PC-3 (cell line): ENCODE results near the gene BATF. TPM values are rescaled to one million over a fixed set of nuclear protein-coding genes. Genes with fewer than 3 reads are reported as not detected.

Experiments used
- ATAC-seq: fragments of 200-7000 bp; cut with Tn5 transposase; 2 replicates; pipeline ENCODE4 v1.9.1; 2020; ENCODE audit warnings: mild to moderate bottlenecking, moderate library complexity
- BruUV-seq: library from RNA; stranded (reverse); fragments of 400-500 nt; replicated peaks from 2 replicates; lab custom pipeline; 2021; lab: Mats Ljungman, UMichigan
- CTCF ChIA-PET: fragments of 300-600 bp; sonication (Branson Sonifier 250); formaldehyde crosslinking; loops from one replicate; lab custom pipeline; 2022; ENCODE audit warnings: antibody characterized with exemption; lab: Charles Lee
- POLR2A ChIA-PET: fragments of 300-600 bp; sonication (Branson Sonifier 250); formaldehyde crosslinking; loops from one replicate; lab custom pipeline; 2022; ENCODE audit warnings: antibody characterized with exemption; ENCODE audit not compliant: unreplicated experiment; lab: Charles Lee
- DNase-seq: peaks from one replicate; pipeline ENCODE4 v3.0.0-alpha.2; 2015
- H2AFZ ChIP-seq: fragments of 300-600 bp; sonication (generic); 2 replicates; pipeline ENCODE4 v1.6.0; 2016; ENCODE audit warnings: antibody characterized with exemption, low read length
- H3F3A ChIP-seq: fragments of 300-600 bp; sonication (generic); one replicate; pipeline ENCODE4 v1.6.0; 2017; ENCODE audit warnings: antibody characterized with exemption, low read length, control low read depth, mild to moderate bottlenecking; ENCODE audit not compliant: unreplicated experiment
- H3K27ac ChIP-seq: fragments of 300-600 bp; sonication (generic); 2 replicates; pipeline ENCODE4 v1.5.1; 2016; ENCODE audit warnings: mild to moderate bottlenecking, low read length
- H3K27me3 ChIP-seq: fragments of 300-600 bp; sonication (generic); 2 replicates; pipeline ENCODE4 v1.6.1; 2016; ENCODE audit warnings: low read length, mixed read lengths
- H3K36me3 ChIP-seq: fragments of 300-600 bp; sonication (generic); 2 replicates; pipeline ENCODE4 v1.6.1; 2016; ENCODE audit warnings: low read depth, mixed run types, low read length, mixed read lengths
- H3K4me1 ChIP-seq: fragments of 300-600 bp; sonication (generic); 2 replicates; pipeline ENCODE4 v1.5.1; 2016; ENCODE audit warnings: low read length; ENCODE audit not compliant: insufficient read depth
- H3K4me2 ChIP-seq: fragments of 300-600 bp; sonication (generic); 2 replicates; pipeline ENCODE4 v1.6.0; 2016; ENCODE audit warnings: low read length
- H3K4me3 ChIP-seq: fragments of 300-600 bp; sonication (generic); 2 replicates; pipeline ENCODE4 v1.5.1; 2016; ENCODE audit warnings: mild to moderate bottlenecking, low read length, mixed read lengths
- H3K79me2 ChIP-seq: fragments of 300-600 bp; sonication (generic); 2 replicates; pipeline ENCODE4 v1.6.1; 2017; ENCODE audit warnings: low read length, mixed read lengths
- H3K9ac ChIP-seq: fragments of 300-600 bp; sonication (generic); 2 replicates; pipeline ENCODE4 v1.6.0; 2016; ENCODE audit warnings: mild to moderate bottlenecking, low read length
- H3K9me2 ChIP-seq: fragments of 300-600 bp; sonication (generic); replicated peaks from 2 replicates; pipeline ENCODE4 v1.6.1; 2016; ENCODE audit warnings: mixed run types, low read length, mixed read lengths
- H3K9me3 ChIP-seq: fragments of 300-600 bp; sonication (generic); 2 replicates; pipeline ENCODE4 v1.6.1; 2016; ENCODE audit warnings: low read length, mixed read lengths
- H4K20me1 ChIP-seq: fragments of 300-600 bp; sonication (generic); 2 replicates; pipeline ENCODE4 v1.6.1; 2016; ENCODE audit warnings: low read length, mixed read lengths
- EZH2 ChIP-seq: fragments of 300-600 bp; sonication (generic); IDR thresholded peaks from one replicate; pipeline ENCODE4 v1.6.1; 2017; ENCODE audit warnings: antibody characterized with exemption, mild to moderate bottlenecking, low read length; ENCODE audit not compliant: unreplicated experiment
- EZH2phosphoT487 ChIP-seq: fragments of 300-600 bp; sonication (generic); IDR thresholded peaks from 2 replicates; pipeline ENCODE4 v1.6.1; 2018; ENCODE audit warnings: mild to moderate bottlenecking, antibody characterized with exemption, low read length, borderline replicate concordance
- intact Hi-C: fragments of 100-400 bp; cut with micrococcal nuclease; formaldehyde crosslinking; loops from 2 replicates; pipeline ENCODE4 v1.9.0; 2023
- total RNA-seq: library from RNA; depleted of rRNA; stranded (reverse); fragments of >200 nt; gene quantifications from 2 replicates; pipeline ENCODE4 v1.2.3, GENCODE V29; 2014
- TF ChIP-seq, protein P1 (sequence below): fragments of 300-600 bp; sonication (generic); conservative IDR thresholded peaks from 2 replicates; pipeline ENCODE4 v1.5.1; 2017; ENCODE audit warnings: antibody characterized with exemption, low read depth, mild to moderate bottlenecking, low read length

The BATF gene
- total RNA-seq, 1 experiment from 2014 or later: not detected

DNA sequence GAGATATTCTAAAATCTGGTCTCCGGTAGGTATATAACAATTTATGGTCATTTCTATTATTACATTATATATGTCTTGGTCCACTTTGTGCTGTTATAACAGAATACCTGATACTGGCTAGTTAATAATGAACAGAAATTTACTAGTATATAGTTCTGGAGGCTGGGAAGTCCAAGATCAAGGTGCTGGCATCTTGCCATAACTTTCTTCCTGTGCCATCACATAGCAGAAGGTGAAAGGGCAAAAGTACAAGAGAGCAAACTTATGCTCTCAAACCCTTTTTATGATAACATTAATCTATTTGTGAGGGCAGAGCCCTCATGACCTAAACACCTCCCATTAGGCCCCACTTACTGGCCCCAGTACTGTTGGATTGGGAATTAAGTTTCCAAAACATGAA lies 17.9 kb upstream of the BATF start:
- TF ChIP-seq, protein P1, sequence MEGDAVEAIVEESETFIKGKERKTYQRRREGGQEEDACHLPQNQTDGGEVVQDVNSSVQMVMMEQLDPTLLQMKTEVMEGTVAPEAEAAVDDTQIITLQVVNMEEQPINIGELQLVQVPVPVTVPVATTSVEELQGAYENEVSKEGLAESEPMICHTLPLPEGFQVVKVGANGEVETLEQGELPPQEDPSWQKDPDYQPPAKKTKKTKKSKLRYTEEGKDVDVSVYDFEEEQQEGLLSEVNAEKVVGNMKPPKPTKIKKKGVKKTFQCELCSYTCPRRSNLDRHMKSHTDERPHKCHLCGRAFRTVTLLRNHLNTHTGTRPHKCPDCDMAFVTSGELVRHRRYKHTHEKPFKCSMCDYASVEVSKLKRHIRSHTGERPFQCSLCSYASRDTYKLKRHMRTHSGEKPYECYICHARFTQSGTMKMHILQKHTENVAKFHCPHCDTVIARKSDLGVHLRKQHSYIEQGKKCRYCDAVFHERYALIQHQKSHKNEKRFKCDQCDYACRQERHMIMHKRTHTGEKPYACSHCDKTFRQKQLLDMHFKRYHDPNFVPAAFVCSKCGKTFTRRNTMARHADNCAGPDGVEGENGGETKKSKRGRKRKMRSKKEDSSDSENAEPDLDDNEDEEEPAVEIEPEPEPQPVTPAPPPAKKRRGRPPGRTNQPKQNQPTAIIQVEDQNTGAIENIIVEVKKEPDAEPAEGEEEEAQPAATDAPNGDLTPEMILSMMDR: no peak
- TF ChIP-seq EZH2phosphoT487 (no peak), EZH2 (no peak)
- no peak for DNase-seq
- Histone ChIP-seq H3F3A (no peaks in the 10 kb centered on the region), H3K9ac (no peak overlapping the region), H3K4me1 (no peaks in the 10 kb centered on the region), H3K27ac (no peak overlapping the region), H3K4me2 (no peak overlapping the region), H3K27me3 (no peaks in the 10 kb centered on the region), H3K79me2 (no peaks in the 10 kb centered on the region), H4K20me1 (no peaks in the 10 kb centered on the region), H3K4me3 (no peak overlapping the region), H3K9me2 (no peaks in the 10 kb centered on the region), H3K9me3 (no peaks in the 10 kb centered on the region), H2AFZ (no peak overlapping the region), H3K36me3 (no peaks in the 10 kb centered on the region)
- ChIA-PET POLR2A (no interaction called here), CTCF (no interaction called here)
- no TSS peak for BruUV-seq
- ATAC-seq: no peak
- intact Hi-C loops: no loop called here

- Histone ChIP-seq H3K36me3 (no peaks in the 10 kb centered on the region), H3K4me1 (no peaks in the 10 kb centered on the region), H3F3A (no peaks in the 10 kb centered on the region), H3K9ac (no peak overlapping the region), H4K20me1 (no peaks in the 10 kb centered on the region), H3K9me2 (no peaks in the 10 kb centered on the region), H3K27me3 (no peaks in the 10 kb centered on the region), H3K27ac (no peak overlapping the region), H3K9me3 (no peaks in the 10 kb centered on the region), H2AFZ (no peak overlapping the region), H3K79me2 (no peaks in the 10 kb centered on the region), H3K4me3 (no peak overlapping the region), H3K4me2 (no peak overlapping the region)
- CTCF ChIA-PET: no interaction called here
- TF ChIP-seq EZH2phosphoT487 (no peak), EZH2 (no peak)
- TF ChIP-seq, protein P1: no peak
- DNase-seq (no peak), ATAC-seq (no peak)
- intact Hi-C loops: no loop called here
- POLR2A ChIA-PET: no interaction called here
- BruUV-seq: no TSS peak
Measured at GRCh38 chr14:75506930-75507329, 15.3 kb upstream of the BATF start.

GRCh38 chr14:75510547-75510946 lies 11.7 kb upstream of the BATF start:
- no peak overlapping the region for H3K4me2 ChIP-seq
- no peaks in the 10 kb centered on the region for H3F3A ChIP-seq
- BruUV-seq: no TSS peak
- no peak overlapping the region for H3K27ac ChIP-seq
- no peak overlapping the region for H2AFZ ChIP-seq
- intact Hi-C loops: no loop called here
- no peaks in the 10 kb centered on the region for H3K9me2 ChIP-seq
- no peaks in the 10 kb centered on the region for H3K27me3 ChIP-seq
- no peaks in the 10 kb centered on the region for H3K4me1 ChIP-seq
- no peaks in the 10 kb centered on the region for H3K36me3 ChIP-seq
- no peak overlapping the region for H3K9ac ChIP-seq
- H4K20me1 ChIP-seq: no peaks in the 10 kb centered on the region
- POLR2A ChIA-PET: no interaction called here
- ATAC-seq: no peak
- H3K9me3 ChIP-seq: no peaks in the 10 kb centered on the region
- no peak overlapping the region for H3K4me3 ChIP-seq
- H3K79me2 ChIP-seq: no peaks in the 10 kb centered on the region
- CTCF ChIA-PET: no interaction called here
- TF ChIP-seq, protein P1: no peak
- TF ChIP-seq EZH2: no peak
- TF ChIP-seq EZH2phosphoT487: no peak
- DNase-seq: no peak
